ENCODE results near the gene RNF151. TPM values are rescaled to one million over a fixed set of nuclear protein-coding genes. Genes with fewer than 3 reads are reported as not detected.

The RNF151 gene
- total and polyA plus RNA-seq, 7 donors, result not detected

DNA sequence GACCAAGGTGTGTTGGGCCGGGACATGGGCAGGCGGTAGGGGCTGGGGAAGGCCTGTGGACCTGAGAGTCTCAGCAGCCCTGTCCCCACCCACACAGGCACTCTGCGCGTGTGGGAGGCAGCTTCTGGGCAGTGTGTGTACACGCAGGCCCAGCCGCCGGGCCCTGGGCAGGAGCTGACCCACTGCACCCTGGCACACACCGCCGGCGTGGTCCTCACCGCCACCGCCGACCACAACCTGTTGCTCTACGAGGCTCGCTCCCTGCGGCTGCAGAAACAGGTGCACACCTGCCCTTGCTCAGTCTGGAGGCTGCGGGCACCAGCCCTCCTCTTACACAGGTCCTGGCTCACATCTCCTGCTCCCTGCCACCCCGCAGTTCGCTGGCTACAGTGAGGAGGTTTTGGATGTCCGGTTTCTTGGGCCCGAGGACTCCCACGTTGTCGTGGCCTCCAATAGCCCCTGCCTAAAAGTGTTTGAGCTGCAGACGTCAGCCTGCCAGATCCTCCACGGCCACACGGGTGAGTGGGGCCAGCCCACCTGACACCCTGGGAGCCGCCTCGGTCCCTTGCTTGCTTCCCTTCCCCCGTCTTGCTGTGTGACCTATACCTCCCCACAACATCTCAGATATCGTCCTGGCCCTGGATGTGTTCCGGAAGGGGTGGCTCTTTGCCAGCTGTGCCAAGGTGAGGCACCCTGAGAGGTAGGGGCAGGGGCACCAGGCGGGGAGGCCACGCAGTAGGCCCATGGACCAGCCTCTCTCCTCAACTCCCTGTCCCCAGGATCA lies 9.0 kb downstream of the RNF151 start:
- Histone ChIP-seq H3K27me3 (ENCODE audit: insufficient read depth in 3 of 3, low read length in 2 of 3) (no peaks in the 10 kb centered on the region), H3K4me1 (peaks cover 28% of the 10 kb centered on the region), H3K9me3 (no peaks in the 10 kb centered on the region), H3K4me3 (no peak overlapping the region), H3K27ac (no peak overlapping the region), H3K36me3 (ENCODE audit: insufficient read depth in 1 of 2, low read depth in 1 of 2) (peaks cover 8 to 53% of the 10 kb centered on the region in 2 donors)
- DNase-seq, result peak in 1 of 2 donors; percentile 9
- TF ChIP-seq, protein P1, sequence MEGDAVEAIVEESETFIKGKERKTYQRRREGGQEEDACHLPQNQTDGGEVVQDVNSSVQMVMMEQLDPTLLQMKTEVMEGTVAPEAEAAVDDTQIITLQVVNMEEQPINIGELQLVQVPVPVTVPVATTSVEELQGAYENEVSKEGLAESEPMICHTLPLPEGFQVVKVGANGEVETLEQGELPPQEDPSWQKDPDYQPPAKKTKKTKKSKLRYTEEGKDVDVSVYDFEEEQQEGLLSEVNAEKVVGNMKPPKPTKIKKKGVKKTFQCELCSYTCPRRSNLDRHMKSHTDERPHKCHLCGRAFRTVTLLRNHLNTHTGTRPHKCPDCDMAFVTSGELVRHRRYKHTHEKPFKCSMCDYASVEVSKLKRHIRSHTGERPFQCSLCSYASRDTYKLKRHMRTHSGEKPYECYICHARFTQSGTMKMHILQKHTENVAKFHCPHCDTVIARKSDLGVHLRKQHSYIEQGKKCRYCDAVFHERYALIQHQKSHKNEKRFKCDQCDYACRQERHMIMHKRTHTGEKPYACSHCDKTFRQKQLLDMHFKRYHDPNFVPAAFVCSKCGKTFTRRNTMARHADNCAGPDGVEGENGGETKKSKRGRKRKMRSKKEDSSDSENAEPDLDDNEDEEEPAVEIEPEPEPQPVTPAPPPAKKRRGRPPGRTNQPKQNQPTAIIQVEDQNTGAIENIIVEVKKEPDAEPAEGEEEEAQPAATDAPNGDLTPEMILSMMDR (IDR thresholded peaks at IDR 0.05), result no peak
- 90 to 93% (median 90%) methylated on average over 32 to 33 of the region's 33 CpGs for WGBS, 3 donors
- intact Hi-C loops (cut with DNase I), result no loop called here
- ATAC-seq, result no peak

DNA sequence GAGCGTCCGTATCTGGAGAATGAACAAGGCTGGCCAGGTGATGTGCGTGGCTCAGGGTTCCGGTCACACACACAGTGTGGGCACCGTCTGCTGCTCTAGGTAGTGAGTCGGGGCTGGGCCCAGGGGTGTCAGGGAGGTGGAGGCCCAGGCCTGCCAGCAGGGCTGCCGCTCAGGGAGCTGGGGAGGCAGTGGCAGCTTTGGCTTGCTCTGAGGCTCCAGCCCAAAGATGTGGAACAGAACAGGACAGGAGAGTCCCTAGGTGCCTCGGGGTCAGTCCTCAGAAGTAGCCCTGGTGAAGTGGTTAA lies 9.5 kb downstream of the RNF151 start:
- intact Hi-C loops (cut with DNase I), result no loop called here
- 95 to 96% (median 96%) methylated on average over 8 of the region's 8 CpGs for WGBS, 3 donors
- DNase-seq (no peak), ATAC-seq (no peak)
- Histone ChIP-seq H3K27ac (no peak overlapping the region), H3K9me3 (no peaks in the 10 kb centered on the region), H3K36me3 (ENCODE audit: insufficient read depth in 1 of 2, low read depth in 1 of 2) (peaks cover 8 to 53% of the 10 kb centered on the region in 2 donors), H3K4me3 (no peak overlapping the region), H3K4me1 (peaks cover 26% of the 10 kb centered on the region), H3K27me3 (ENCODE audit: insufficient read depth in 3 of 3, low read length in 2 of 3) (no peaks in the 10 kb centered on the region)
- TF ChIP-seq, protein P1 (IDR thresholded peaks at IDR 0.05), result no peak

DNA sequence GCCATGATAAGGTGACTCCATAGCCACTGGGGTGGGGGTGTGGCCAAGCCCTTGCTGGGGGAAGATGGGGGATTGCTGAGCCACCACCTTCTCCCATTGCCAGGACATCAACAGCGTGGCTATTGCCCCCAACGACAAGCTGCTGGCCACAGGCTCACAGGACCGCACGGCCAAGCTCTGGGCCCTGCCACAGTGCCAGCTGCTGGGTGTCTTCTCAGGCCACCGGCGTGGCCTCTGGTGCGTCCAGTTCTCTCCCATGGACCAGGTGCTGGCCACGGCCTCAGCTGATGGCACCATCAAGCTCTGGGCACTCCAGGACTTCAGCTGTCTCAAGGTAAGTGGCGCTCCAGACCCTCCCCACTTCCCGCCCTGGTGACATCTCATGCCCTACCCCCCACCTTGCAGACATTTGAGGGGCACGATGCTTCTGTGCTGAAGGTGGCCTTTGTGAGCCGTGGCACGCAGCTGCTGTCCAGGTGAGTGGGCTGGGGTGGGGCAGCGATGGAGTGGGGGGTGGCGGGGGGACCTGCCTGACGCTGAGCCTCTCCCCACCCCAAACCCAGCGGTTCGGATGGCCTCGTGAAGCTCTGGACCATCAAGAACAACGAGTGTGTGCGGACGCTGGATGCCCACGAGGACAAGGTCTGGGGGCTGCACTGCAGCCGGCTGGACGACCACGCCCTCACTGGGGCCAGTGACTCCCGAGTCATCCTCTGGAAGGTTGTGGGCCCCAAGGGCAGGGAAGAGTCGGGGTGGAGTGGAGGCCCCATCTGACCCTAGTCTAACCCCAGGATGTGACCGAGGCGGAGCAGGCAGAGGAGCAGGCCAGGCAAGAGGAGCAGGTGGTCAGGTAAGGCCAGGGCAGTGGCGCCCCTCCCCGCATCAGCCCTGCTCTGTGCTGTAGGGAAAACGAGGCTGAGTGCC lies 10.6 kb downstream of the RNF151 start:
- Histone ChIP-seq H3K4me1 (peaks cover 25% of the 10 kb centered on the region), H3K27me3 (ENCODE audit: insufficient read depth in 3 of 3, low read length in 2 of 3) (no peaks in the 10 kb centered on the region)

DNA sequence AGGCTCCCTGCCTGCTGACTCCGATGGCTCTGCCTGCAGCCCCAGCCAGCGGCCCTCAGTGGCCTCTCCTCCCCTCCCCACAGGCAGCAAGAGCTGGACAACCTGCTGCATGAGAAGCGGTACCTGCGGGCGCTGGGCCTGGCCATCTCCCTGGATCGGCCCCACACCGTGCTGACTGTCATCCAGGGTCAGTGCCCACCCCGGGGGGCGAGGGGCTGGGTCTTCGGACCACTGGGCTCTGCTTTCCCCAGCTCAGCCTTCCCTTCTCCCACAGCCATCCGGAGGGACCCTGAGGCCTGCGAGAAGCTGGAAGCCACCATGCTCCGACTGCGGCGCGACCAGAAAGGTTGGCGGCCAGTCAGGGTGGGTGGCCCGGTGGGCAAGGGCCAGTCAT lies 11.2 kb downstream of the RNF151 start:
- 92 to 95% (median 95%) methylated on average over 17 to 18 of the region's 18 CpGs for WGBS, 3 donors
- Histone ChIP-seq H3K27me3 (ENCODE audit: insufficient read depth in 3 of 3, low read length in 2 of 3) (no peaks in the 10 kb centered on the region), H3K4me1 (peaks cover 21% of the 10 kb centered on the region), H3K36me3 (ENCODE audit: insufficient read depth in 1 of 2, low read depth in 1 of 2) (peaks cover 8 to 53% of the 10 kb centered on the region in 2 donors), H3K4me3 (no peak overlapping the region), H3K27ac (no peak overlapping the region), H3K9me3 (no peaks in the 10 kb centered on the region)
- DNase-seq, result no peak
- no peak for ATAC-seq
- TF ChIP-seq, protein P1 (IDR thresholded peaks at IDR 0.05), result no peak
- intact Hi-C loops (cut with DNase I), result no loop called here

More for the DNA sequence above, 10.6 kb downstream of the RNF151 start:
- intact Hi-C loops (cut with DNase I), result no loop called here
- ATAC-seq (no peak), DNase-seq (no peak)
- Histone ChIP-seq H3K27ac (no peak overlapping the region), H3K4me3 (no peak overlapping the region), H3K9me3 (no peaks in the 10 kb centered on the region), H3K36me3 (ENCODE audit: insufficient read depth in 1 of 2, low read depth in 1 of 2) (peaks cover 8 to 53% of the 10 kb centered on the region in 2 donors)
- TF ChIP-seq, protein P1 (IDR thresholded peaks at IDR 0.05), result no peak
- 87 to 91% (median 91%) methylated on average over 32 to 33 of the region's 33 CpGs for WGBS, 3 donors

Measured in psoas muscle (tissue), 8 donors.